Measurements from ENCODE around the gene FAM110D.

Gene FAM110D

DNA sequence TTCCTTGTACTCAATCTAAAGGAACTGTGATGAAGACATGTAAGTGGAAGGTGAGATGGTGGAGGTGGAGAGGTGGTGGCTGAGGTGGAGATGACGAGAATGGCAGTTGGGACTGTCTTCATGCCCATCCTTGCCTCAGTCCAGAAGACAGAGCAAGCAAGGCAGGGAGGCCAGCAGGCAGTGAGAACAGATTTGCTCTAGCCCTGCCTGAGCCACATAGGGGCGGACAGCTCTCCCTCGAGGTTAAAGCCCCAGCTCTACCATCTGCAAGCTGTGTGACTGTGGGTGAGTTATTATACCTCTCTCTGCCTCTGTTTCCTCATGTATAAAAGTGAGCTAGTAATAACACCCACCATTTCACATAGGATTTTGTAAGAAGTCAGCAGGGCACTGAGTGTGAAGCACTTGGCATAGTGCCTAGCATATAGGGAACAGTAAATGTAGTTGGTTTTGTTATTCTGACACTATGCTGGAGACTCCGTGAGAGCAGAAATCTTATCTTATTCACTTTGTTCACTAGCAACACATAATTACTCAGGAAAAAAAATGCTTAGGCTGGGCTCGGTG lies 4.8 kb upstream of the FAM110D start:
- Mint-ChIP-seq H3K27me3 (peaks cover 44% of the 10 kb centered on the region), H3K4me3 (no peak overlapping the region), H3K36me3 (ENCODE audit: low read depth) (no peaks in the 10 kb centered on the region), H3K4me1 (ENCODE audit: low read depth) (peaks cover 3% of the 10 kb centered on the region), H3K27ac (no peak overlapping the region), H3K9me3 (no peaks in the 10 kb centered on the region)
- DNase-seq = no peak

DNA sequence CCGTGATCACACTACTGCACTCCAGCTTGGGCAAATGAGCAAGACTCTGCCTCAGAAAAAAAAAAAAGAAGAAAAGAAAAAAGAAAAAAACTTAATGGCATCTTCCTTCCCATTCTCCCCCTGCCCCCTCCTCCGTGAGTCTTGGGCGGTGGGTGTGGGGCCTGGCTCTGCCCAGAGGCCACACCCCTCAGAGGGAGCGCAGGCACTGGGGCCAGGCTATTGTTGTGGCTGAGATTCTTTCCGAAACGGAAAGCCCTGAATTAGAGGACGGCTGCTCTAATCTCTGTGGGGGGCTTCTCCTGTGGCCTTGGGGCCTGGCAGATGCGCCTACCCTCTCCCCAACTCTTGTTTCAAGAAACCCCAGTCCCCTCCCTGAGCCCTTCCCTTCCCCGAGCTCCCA lies 4.1 kb upstream of the FAM110D start:
- no peaks in the 10 kb centered on the region for H3K36me3 Mint-ChIP-seq (ENCODE audit: low read depth)

DNA sequence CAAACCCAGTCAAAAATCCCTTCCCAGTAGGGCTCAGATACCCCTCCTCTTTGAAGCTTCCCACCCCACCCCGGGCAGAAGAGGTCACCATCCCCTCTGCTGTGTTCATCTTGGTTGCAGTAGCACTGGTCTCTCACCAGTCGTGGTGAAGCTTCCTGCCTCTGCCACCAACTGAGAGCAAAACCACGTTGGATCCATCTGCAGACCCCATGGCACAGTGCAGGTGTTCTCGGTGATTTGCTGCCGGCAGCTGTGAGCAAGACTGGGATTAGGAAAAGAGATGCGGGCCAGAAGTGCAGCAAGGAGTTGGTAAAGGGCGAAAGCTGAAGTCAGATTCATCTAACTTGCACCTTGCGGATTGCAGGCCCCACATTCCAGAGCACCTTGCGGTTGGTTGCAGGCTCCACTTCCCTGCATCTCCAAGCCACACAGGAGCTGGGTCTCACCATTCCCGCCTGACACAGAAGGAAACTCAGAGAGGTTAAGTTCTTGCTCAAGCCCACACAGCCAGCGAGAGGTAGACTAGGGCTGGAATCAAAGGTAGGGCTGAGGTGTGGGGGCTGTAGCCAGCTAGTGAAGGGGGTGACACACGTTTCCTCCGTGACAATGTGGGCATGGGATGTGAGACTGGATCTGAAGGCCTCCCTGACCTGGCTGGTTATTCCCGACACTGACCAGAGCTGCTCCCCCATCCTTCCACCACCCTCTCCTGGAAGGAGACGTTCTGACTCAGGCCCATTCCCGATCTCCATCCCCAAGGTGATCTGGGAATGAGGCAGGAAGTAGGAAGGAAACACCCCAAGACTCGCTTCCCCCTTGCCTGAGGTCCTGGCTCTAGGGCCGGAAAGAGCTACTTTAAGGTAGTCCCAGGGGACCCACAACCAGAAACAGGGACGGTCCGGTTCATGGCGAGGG lies 3.3 kb upstream of the FAM110D start:
- Mint-ChIP-seq H3K9me3 (no peaks in the 10 kb centered on the region), H3K27ac (no peak overlapping the region), H3K4me1 (ENCODE audit: low read depth) (peaks cover 3% of the 10 kb centered on the region), H3K4me3 (no peak overlapping the region), H3K27me3 (peaks cover 57% of the 10 kb centered on the region), H3K36me3 (ENCODE audit: low read depth) (no peaks in the 10 kb centered on the region)
- no peak for DNase-seq

More for the DNA sequence above, 4.1 kb upstream of the FAM110D start:
- Mint-ChIP-seq H3K4me3 (no peak overlapping the region), H3K27ac (no peak overlapping the region), H3K9me3 (no peaks in the 10 kb centered on the region), H3K4me1 (ENCODE audit: low read depth) (peaks cover 3% of the 10 kb centered on the region), H3K27me3 (peaks cover 51% of the 10 kb centered on the region)
- DNase-seq = no peak

DNA sequence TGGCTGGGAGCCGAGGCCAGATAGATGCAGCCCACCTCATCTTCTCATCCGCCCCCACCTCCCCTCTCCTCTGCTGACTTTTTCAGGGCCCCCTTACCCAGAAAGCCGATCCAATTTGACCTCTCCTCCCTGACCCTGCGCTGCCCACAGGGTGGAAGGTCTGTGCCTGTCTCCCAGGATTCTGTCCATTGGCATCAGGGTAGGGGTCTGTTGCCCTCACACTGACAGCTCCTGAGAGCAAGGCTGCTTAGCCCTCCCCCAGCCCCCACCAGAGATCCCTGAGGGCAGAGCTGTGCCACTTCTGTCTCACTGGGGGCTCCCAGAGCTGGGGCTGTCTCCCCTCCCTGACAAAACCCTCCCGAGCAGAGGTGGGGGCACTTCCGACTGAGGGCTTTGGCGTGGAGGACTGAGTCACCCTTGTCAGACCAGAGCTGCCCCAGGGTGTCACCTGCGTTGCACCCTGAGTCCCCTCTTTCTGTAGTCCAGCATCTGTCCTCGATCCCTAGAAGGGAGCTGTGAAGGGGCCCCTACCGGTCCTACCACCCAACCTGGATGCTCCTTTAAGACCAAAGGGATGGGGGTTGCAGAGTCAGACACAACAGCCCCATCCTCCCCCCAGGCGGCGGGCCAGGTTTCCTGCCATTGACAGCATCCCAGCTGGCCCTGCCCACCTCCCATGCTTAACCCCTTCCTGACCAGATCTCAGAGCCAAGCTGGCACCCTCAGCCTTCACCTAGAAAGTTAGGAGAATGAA lies 2.4 kb upstream of the FAM110D start:
- no peak overlapping the region for H3K27ac Mint-ChIP-seq
- no peaks in the 10 kb centered on the region for H3K36me3 Mint-ChIP-seq (ENCODE audit: low read depth)
- H3K4me3 Mint-ChIP-seq = no peak overlapping the region
- H3K9me3 Mint-ChIP-seq = no peaks in the 10 kb centered on the region
- peaks cover 62% of the 10 kb centered on the region for H3K27me3 Mint-ChIP-seq
- peaks cover 5% of the 10 kb centered on the region for H3K4me1 Mint-ChIP-seq (ENCODE audit: low read depth)
- DNase-seq = no peak

DNA sequence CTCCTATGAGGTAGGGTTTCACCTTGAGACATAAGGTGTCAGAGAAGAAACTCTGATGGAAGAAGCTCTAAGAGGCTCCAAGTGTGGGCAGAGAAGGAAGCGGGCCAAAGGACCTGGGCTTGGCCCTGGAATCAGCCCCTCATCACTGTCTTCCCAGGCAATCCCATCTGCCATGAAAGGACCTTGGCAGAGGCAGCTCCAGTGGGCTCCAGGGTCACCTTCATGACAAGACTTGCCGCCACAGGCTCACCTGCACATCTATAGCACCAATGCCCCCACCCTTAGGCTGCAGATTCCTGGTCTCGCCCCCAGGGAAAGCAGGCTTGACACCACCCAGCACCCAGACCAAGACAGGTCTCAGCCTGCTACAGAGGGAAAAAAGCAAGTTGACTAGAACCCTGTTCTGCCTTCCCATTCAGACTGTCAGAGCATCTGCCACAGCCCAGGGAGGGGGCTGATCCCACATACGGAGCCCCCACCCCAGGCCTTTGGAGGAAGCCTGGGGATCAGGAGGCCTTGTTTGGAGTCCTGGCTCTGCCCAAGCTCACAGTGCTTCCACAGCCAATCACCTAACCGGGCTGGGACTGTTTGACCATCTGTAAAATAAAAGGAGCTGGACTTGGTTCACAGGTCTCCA lies 490 bp upstream of the FAM110D start:
- H3K9me3 Mint-ChIP-seq = no peaks in the 10 kb centered on the region
- no peak overlapping the region for H3K4me3 Mint-ChIP-seq
- peaks cover 10% of the 10 kb centered on the region for H3K4me1 Mint-ChIP-seq (ENCODE audit: low read depth)
- no peak overlapping the region for H3K27ac Mint-ChIP-seq
- H3K36me3 Mint-ChIP-seq (ENCODE audit: low read depth) = no peaks in the 10 kb centered on the region
- peaks cover 68% of the 10 kb centered on the region for H3K27me3 Mint-ChIP-seq
- DNase-seq = no peak

DNA sequence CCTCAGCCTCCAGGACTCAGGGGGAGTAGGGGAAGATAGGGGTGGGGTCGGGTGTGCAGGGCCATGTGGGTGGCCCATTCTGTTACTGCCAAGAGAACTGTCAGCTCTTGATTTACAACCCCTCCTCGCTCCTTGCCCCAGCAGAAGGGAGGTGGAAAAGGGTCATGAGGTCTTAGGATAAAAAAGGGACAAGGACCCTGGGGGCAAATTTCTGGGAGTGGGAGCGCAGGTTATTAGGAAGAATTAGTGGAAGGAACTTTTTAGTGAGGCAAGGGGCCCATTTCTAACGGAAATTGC lies 812 bp downstream of the FAM110D start:
- peaks cover 17% of the 10 kb centered on the region for H3K4me1 Mint-ChIP-seq (ENCODE audit: low read depth)
- H3K4me3 Mint-ChIP-seq = no peak overlapping the region
- H3K27me3 Mint-ChIP-seq = peaks cover 76% of the 10 kb centered on the region
- H3K9me3 Mint-ChIP-seq = no peaks in the 10 kb centered on the region
- H3K36me3 Mint-ChIP-seq (ENCODE audit: low read depth) = no peaks in the 10 kb centered on the region
- H3K27ac Mint-ChIP-seq = no peak overlapping the region
- DNase-seq = no peak

DNA sequence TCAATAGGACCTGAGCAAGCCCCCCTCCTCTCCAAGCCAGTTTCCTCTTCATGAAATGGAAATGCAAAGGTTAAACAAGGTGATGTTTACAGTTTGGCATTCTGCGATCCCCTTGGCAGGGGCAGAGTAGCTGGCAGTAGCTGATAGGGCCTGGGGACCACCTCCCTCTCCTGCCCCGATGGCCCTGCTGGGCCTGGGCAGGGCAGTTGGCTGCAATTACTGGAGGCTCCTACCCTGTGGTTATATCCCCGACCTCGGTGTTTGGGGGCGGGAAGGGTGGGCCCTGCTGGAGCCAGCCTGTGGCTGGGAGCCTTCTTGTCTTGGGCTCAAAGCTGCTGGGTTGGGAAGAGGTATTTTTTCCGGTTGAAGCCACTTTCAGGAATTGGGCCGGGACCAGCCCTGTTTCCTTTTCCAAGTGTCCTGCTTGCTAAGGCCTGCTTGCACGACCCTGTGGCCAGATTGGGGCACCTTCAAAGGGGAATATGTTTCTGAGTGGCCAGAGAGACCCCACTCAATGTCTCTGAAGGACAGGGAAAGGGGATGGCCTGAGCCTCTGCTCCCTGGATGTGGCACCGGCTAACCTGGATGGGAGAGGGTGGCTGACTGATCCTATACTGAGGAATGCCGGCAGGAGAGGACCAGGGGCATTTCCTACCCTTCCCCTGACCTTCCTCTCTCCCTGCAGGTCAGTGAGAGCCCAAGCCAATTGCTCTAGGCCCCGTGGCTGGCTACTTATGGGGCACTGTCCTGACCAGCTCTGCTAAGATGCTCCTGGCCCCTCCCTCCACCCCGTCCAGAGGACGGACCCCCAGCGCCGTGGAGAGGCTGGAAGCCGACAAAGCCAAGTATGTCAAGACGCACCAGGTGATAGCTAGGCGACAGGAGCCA lies 1.9 kb downstream of the FAM110D start:
- Mint-ChIP-seq H3K27ac (no peak overlapping the region), H3K4me1 (ENCODE audit: low read depth) (peaks cover 25% of the 10 kb centered on the region), H3K9me3 (no peaks in the 10 kb centered on the region), H3K36me3 (ENCODE audit: low read depth) (no peaks in the 10 kb centered on the region), H3K4me3 (no peak overlapping the region), H3K27me3 (peaks cover 69% of the 10 kb centered on the region)
- DNase-seq = no peak

DNA sequence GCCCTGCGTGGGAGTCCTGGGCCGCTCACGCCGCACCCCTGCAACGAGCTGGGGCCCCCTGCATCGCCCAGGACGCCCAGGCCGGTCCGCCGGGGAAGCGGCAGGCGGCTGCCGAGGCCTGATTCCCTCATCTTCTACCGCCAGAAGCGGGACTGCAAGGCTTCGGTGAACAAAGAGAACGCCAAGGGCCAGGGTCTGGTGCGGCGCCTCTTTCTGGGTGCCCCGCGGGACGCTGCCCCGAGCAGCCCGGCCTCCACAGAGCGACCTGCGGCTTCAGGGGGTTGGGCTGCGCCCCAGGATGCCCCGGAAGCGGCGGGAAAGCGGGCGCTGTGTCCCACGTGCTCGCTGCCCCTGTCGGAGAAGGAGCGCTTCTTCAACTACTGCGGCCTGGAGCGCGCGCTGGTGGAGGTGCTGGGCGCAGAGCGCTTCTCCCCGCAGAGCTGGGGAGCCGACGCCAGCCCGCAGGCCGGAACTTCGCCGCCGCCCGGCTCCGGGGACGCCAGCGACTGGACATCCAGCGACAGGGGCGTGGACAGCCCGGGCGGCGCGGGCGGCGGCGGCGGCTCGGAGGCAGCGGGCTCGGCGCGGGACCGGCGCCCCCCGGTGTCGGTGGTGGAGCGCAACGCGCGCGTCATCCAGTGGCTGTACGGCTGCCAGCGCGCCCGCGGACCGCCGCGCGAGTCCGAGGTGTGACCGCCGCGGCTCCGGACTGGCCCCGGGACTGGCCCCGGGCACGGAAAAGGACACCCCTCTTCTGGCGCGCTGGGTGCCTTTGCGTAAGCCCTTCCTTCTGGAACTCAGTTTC lies 2.7 kb downstream of the FAM110D start:
- H3K27ac Mint-ChIP-seq = no peak overlapping the region
- peak; percentile 76 for DNase-seq
- peaks cover 60% of the 10 kb centered on the region for H3K27me3 Mint-ChIP-seq

DNA sequence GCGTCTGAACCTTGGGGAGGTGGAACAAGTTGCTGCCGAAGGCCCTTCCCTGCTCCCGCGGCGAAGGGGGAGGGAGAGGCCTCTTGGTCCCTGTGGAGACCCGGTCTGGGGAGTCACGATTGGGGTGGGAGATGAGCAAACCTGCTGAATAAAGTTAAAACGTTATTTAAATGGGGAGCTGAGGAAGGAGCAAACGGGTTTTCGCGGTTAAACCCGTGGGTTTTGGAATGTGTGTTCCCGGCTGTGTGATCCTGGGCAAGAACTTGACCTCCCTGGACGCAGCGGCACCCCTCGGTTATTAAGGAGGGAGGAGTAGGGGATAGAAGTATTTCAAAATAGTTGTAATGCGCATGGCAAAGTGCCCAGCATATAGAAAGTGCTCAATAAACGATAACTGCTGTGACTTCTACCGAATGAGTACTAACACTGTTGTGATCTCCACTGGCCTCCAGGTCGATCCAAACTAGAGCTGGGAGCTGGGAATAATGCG lies 3.4 kb downstream of the FAM110D start:
- H3K36me3 Mint-ChIP-seq (ENCODE audit: low read depth) = no peaks in the 10 kb centered on the region
- DNase-seq = no peak
- peaks cover 22% of the 10 kb centered on the region for H3K4me1 Mint-ChIP-seq (ENCODE audit: low read depth)
- H3K27me3 Mint-ChIP-seq = peaks cover 57% of the 10 kb centered on the region
- no peaks in the 10 kb centered on the region for H3K9me3 Mint-ChIP-seq
- H3K4me3 Mint-ChIP-seq = peak overlapping the region; percentile 57
- no peak overlapping the region for H3K27ac Mint-ChIP-seq

More for the DNA sequence above, 2.7 kb downstream of the FAM110D start:
- Mint-ChIP-seq H3K9me3 (no peaks in the 10 kb centered on the region), H3K36me3 (ENCODE audit: low read depth) (no peaks in the 10 kb centered on the region), H3K4me3 (peak overlapping the region; percentile 57), H3K4me1 (ENCODE audit: low read depth) (peaks cover 24% of the 10 kb centered on the region)

DNA sequence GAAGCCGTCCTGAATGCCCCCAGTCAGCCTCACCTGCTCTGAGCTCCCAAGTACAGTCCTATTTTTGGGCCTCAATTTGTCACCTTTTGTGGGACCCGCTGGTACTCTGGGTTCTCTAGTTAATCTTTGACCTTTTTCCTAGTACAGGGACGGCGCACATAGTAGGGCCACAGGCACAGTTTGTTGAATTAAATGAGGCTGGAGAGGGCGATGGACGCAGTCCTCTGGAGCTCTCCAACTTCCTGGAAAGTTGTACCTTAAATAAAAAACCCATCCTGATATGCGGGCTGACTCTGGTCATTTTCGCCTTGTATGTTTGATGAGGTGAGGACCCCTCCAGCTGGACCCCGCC lies 4.8 kb downstream of the FAM110D start:
- no peak for DNase-seq
- H3K27me3 Mint-ChIP-seq = peaks cover 45% of the 10 kb centered on the region
- peak overlapping the region; percentile 36 for H3K4me3 Mint-ChIP-seq
- no peak overlapping the region for H3K27ac Mint-ChIP-seq
- H3K36me3 Mint-ChIP-seq (ENCODE audit: low read depth) = no peaks in the 10 kb centered on the region
- peaks cover 22% of the 10 kb centered on the region for H3K4me1 Mint-ChIP-seq (ENCODE audit: low read depth)
- no peaks in the 10 kb centered on the region for H3K9me3 Mint-ChIP-seq

DNA sequence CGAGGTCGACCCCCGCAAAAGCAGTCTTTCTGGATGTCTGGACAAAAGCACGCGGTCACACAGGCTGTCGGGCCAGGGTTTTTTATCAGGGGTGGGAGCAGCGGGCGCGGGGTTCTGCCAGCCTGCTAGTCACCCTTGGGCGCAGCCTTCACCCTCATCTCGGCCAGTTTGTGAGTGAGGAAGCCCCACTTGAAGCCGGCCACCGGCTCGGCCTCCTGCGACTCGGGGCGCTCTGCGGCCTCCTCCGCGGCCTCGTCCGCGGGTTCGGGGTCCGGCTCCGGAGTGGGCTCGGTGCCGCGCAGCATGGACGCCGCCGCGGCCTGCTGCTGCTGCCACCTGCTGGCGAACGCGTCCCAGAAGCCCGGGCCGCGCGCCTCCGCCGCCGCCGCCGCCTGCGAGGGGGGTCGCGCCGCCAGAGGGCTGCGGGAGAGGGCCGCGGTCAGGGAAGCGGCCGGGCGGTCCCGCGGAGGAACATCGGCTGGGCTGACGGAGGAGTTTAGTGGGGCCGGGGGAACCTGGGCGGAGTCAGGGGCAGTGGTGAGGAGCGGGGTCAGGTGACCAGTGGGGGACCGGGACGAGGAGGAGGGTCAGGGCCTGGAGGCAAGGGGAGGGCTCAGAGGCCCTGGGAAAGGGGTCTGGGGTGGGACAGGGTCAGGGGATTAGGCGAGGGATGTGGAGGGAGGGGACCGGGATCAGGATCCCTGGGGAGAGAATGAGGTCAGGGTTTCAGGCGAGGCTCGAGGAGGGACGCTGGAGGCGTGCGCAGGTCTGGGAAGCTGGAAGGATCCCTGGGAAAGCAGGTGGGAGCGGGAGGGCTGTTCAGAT lies 5.4 kb downstream of the FAM110D start:
- peaks cover 23% of the 10 kb centered on the region for H3K4me1 Mint-ChIP-seq (ENCODE audit: low read depth)

DNA sequence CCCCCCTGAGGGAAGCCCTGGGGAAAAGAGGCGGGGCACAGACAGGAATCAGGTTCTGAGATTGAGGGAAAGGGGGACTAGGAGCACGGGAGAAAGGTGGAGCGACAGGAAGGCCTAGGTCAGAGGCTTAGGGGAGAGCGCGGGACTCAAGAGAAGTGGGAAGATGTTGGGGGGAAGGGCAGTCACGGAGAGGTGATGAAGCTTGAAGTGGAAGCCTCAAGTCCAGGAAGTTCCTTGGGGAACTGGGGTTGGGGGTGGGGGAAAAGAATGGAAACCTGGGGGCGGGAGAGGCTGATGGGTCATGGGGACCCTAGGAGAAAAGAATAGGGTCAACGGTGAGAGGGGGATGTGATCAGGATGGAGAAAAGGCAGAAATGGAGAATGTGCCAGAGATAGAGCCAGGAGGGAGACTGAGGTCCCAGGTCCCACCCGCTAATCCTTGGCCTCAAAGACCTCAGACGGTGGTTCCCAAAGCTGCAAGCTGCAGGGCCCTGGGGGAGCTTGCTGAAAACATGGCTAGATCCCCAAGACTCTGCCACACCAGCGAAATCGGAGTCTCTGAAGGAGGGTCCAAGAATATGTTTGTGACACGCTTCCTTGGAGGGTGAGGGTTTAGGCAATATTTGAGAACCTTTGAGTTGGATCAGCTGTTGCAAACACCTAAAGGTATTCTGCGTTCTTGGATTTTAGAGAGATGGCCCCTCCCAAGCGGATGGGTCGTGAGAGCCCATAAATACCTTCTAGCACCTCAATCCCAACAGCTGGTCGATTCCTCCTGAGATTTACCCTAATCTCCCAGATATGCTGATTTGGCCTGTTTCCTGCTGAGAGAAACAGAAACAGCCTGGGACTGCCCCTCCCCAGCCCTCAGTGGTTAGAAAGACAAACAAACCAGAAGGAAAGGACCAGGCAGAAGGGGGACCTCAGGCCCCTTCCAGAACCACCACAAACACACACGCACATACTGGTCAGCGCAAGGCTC lies 6.3 kb downstream of the FAM110D start:
- peak overlapping the region; percentile 42 for H3K4me3 Mint-ChIP-seq
- peaks cover 23% of the 10 kb centered on the region for H3K4me1 Mint-ChIP-seq (ENCODE audit: low read depth)
- no peak for DNase-seq
- peaks cover 5% of the 10 kb centered on the region for H3K36me3 Mint-ChIP-seq (ENCODE audit: low read depth)
- no peaks in the 10 kb centered on the region for H3K9me3 Mint-ChIP-seq
- peaks cover 32% of the 10 kb centered on the region for H3K27me3 Mint-ChIP-seq
- no peak overlapping the region for H3K27ac Mint-ChIP-seq

More for the DNA sequence above, 5.4 kb downstream of the FAM110D start:
- peaks cover 39% of the 10 kb centered on the region for H3K27me3 Mint-ChIP-seq
- no peak overlapping the region for H3K27ac Mint-ChIP-seq
- H3K36me3 Mint-ChIP-seq (ENCODE audit: low read depth) = no peaks in the 10 kb centered on the region
- no peaks in the 10 kb centered on the region for H3K9me3 Mint-ChIP-seq
- DNase-seq = peak; percentile 81
- peak overlapping the region; percentile 42 for H3K4me3 Mint-ChIP-seq
